ENCODE data around the gene GTF2IRD2.
"Not testable (repeated sequence)": the region's sequence is repeated elsewhere in the genome, so short reads cannot be mapped to it uniquely, and the experiment has no call there.

The GTF2IRD2 gene

DNA sequence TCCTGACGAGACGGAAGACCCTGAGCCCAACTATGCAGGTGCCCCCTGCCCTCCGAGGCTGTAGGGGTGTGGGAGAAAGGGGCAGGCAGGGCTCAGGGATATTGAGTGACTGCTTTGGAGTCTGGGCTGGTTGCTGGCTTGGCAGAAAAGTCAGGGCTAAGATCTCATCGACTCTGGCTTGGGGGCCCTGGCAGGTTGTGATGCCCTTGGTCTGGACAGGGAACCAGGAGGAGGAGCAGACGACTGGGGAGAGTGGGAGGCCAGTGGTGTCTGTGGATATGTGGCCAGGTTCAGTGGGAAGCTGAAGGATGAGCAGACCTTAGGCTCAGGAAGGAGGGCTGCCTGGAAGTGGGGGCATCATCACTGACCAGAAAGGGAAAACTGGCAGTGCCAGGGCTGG is 67.8 kb downstream of the GTF2IRD2 start:
- DNase-seq: not testable (repeated sequence)

- DNase-seq: not testable (repeated sequence)
Observed at GRCh38 chr7:74781746-74782145, 69.7 kb downstream of the GTF2IRD2 start.

GRCh38 chr7:74779053-74779452 is 72.4 kb downstream of the GTF2IRD2 start:
- not testable (repeated sequence) for DNase-seq

- DNase-seq: not testable (repeated sequence)
Observed at GRCh38 chr7:74775111-74775510, 76.3 kb downstream of the GTF2IRD2 start.

- not testable (repeated sequence) for DNase-seq
Observed at GRCh38 chr7:74773760-74774750, 77.3 kb downstream of the GTF2IRD2 start, which contains the start of gene NCF1. TSS of gene NCF1 (plus strand) at chr7:74774011. CDS start at chr7:74774032, 21 bp downstream.

DNA sequence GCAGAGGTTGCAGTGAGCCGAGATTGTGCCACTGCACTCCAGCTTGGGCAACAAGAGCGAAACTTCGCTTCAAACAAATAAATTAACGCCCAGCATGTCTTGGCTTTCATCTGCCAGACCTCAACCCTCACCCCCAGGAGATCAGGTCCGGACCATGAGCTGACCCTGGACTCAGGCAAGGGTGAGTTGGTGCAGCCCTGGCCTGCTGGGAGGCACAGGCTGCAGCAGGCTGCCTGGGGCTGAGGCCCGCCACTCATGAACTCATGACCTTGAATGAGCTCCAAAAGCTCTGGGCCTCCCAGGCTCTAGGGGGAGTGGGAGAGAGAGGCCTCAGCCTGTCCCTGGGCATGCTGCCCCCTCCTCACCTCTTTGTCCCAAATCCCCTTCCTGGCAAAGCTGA is 79.3 kb downstream of the GTF2IRD2 start:
- DNase-seq: not testable (repeated sequence)

- not testable (repeated sequence) for DNase-seq
Observed at GRCh38 chr7:74770062-74770461, 81.3 kb downstream of the GTF2IRD2 start.

GRCh38 chr7:74766991-74767390 is 84.4 kb downstream of the GTF2IRD2 start:
- not testable (repeated sequence) for DNase-seq

DNA sequence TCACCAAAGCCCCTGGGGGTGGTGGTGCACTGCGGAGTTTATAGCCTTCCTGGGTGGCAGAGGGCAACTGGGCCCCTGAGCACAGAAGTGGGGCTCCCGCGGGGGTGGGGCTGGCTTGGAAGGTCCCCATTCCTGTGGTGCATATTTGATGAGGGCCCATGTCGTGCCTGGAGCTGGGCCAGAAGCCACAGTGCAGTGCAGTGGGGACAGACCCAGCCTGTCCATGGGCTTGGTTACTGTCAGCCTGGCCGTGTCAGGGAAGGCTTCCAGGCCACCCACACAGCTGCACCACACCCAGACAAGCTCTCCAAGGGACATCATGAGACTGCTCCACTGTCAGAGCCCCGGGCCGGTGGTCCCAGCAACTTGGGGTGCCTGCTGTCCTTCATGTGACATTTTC is 84.9 kb downstream of the GTF2IRD2 start:
- DNase-seq: not testable (repeated sequence)

GRCh38 chr7:74765205-74765918 is 86.0 kb downstream of the GTF2IRD2 start:
- not testable (repeated sequence) for DNase-seq

GRCh38 chr7:74758982-74759381 is 92.4 kb downstream of the GTF2IRD2 start:
- DNase-seq: not testable (repeated sequence)

DNA sequence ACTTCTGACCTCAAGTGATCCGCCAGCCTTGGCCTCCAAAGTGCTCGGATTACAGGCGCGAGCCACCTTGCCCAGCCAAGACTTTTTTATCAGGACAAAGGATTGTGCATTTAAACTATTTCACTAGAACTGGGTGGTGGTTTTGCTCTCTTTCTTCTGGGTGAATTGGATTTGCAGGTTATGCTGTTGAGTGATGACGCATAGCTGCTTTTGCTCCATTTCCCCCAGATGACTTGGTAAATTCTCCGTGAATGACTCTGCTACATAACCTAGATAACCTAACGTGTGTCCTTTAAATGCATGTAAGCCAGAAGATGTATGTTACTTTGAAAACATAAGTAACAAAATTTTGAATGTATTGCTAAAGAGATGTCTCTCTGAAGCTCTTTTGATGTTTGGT is 93.1 kb downstream of the GTF2IRD2 start:
- DNase-seq: not testable (repeated sequence)

DNA sequence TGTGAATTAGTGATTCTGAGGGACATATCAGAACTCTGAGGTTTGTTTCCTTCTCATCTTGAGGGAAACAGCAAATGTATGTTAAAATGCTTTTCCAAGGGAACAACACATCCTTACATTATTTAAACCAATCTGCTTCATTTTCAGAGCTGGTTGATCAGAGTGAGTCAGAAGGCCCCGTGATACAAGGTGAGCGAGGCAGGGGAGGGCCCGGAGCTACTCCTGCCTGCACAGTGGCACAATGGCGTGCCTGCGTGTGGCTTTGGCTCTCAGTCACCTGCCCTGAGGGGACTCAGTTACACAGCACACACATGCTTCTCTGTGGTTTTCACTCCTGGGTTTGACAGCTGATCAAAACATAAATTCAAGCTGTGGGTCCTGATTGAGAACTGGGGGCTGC is 94.7 kb downstream of the GTF2IRD2 start:
- DNase-seq: not testable (repeated sequence)

- not testable (repeated sequence) for DNase-seq
Observed at GRCh38 chr7:74753921-74754482, 97.4 kb downstream of the GTF2IRD2 start.

Measured in NCI-H1694 (cell line).